GM23338 (cell line): ENCODE results near the gene SUSD4. TPM values are rescaled to one million over a fixed set of nuclear protein-coding genes. Genes with fewer than 3 reads are reported as not detected.

Experiments
- ATAC-seq: fragments of 200-7000 bp; cut with Tn5 transposase; 3 replicates; pipeline ENCODE4 v1.9.1; 2020
- DNase-seq: peaks from one replicate; pipeline ENCODE4 v3.0.0-alpha.2; 2015; ENCODE audit warnings: low spot score
- H2AFZ ChIP-seq: fragments of 200-600 bp; sonication (generic); 2 replicates; pipeline ENCODE4 v1.8.0; 2016; ENCODE audit warnings: antibody characterized with exemption, mild to moderate bottlenecking, moderate library complexity
- H3F3A ChIP-seq: fragments of 200-600 bp; sonication (generic); replicated peaks from 2 replicates; pipeline ENCODE4 v1.8.0; 2017; ENCODE audit warnings: antibody characterized with exemption, mixed run types, low read depth
- H3K27ac ChIP-seq: fragments of 200-600 bp; sonication (generic); 2 replicates; pipeline ENCODE4 v1.6.1; 2016; ENCODE audit warnings: low read depth
- H3K27me3 ChIP-seq: fragments of 200-600 bp; sonication (generic); 2 replicates; pipeline ENCODE4 v1.8.0; 2016; ENCODE audit warnings: mild to moderate bottlenecking, mixed run types, moderate library complexity; ENCODE audit not compliant: insufficient read depth
- H3K36me3 ChIP-seq: fragments of 200-600 bp; sonication (generic); 2 replicates; pipeline ENCODE4 v1.8.0; 2016; ENCODE audit warnings: mild to moderate bottlenecking; ENCODE audit not compliant: insufficient read depth
- H3K4me1 ChIP-seq: fragments of 200-600 bp; sonication (generic); 2 replicates; pipeline ENCODE4 v1.8.0; 2016; ENCODE audit warnings: mild to moderate bottlenecking, moderate library complexity; ENCODE audit not compliant: insufficient read depth
- H3K4me2 ChIP-seq: fragments of 200-600 bp; sonication (generic); 2 replicates; pipeline ENCODE4 v1.7.1; 2017; ENCODE audit warnings: mixed run types
- H3K4me3 ChIP-seq: fragments of 200-600 bp; sonication (generic); 2 replicates; pipeline ENCODE4 v1.6.1; 2016; ENCODE audit warnings: mixed run types
- H3K79me2 ChIP-seq: fragments of 200-600 bp; sonication (generic); replicated peaks from 2 replicates; pipeline ENCODE4 v1.8.0; 2017; ENCODE audit warnings: mild to moderate bottlenecking; ENCODE audit not compliant: insufficient read depth
- H3K9me2 ChIP-seq: fragments of 200-600 bp; sonication (generic); 2 replicates; pipeline ENCODE4 v1.8.0; 2017; ENCODE audit not compliant: insufficient read depth
- H4K20me1 ChIP-seq: fragments of 200-600 bp; sonication (generic); replicated peaks from 2 replicates; pipeline ENCODE4 v1.8.0; 2017; ENCODE audit warnings: mild to moderate bottlenecking; ENCODE audit not compliant: insufficient read depth
- H3K27ac Mint-ChIP-seq: 2 replicates; pipeline ENCODE4 v1.8.0; 2020; ENCODE audit warnings: inconsistent platforms, mild to moderate bottlenecking, moderate library complexity, mixed read lengths
- H3K27me3 Mint-ChIP-seq: 3 replicates; pipeline ENCODE4 v1.8.0; 2022; ENCODE audit warnings: low read depth, mild to moderate bottlenecking, moderate library complexity, mixed read lengths, inconsistent platforms; ENCODE audit not compliant: insufficient read depth, poor library complexity
- H3K36me3 Mint-ChIP-seq: 3 replicates; pipeline ENCODE4 v1.8.0; 2021; ENCODE audit warnings: low read depth, mild to moderate bottlenecking, inconsistent platforms, moderate library complexity, mixed read lengths
- H3K4me1 Mint-ChIP-seq: 3 replicates; pipeline ENCODE4 v1.8.0; 2020; ENCODE audit warnings: mild to moderate bottlenecking, inconsistent platforms, mixed read lengths
- H3K4me3 Mint-ChIP-seq: 3 replicates; pipeline ENCODE4 v1.8.0; 2021; ENCODE audit warnings: moderate library complexity, mild to moderate bottlenecking, inconsistent platforms, mixed read lengths
- H3K9me3 Mint-ChIP-seq: 3 replicates; pipeline ENCODE4 v1.8.0; 2020; ENCODE audit warnings: moderate library complexity, mild to moderate bottlenecking, inconsistent platforms, mixed read lengths
- CREB1 ChIP-seq: fragments of 250-450 bp; sonication (Bioruptor Pico); IDR thresholded peaks from 2 replicates; pipeline ENCODE4 v1.5.0; 2020; ENCODE audit warnings: low read depth, mild to moderate bottlenecking, moderate library complexity
- EZH2 ChIP-seq: fragments of 200-600 bp; sonication (generic); IDR thresholded peaks from one replicate; pipeline ENCODE4 v1.8.0; 2017; ENCODE audit warnings: antibody characterized with exemption, mild to moderate bottlenecking, low read depth; ENCODE audit not compliant: unreplicated experiment
- EZH2phosphoT487 ChIP-seq: fragments of 200-600 bp; sonication (generic); IDR thresholded peaks from one replicate; pipeline ENCODE4 v1.8.1; 2018; ENCODE audit warnings: antibody characterized with exemption; ENCODE audit not compliant: unreplicated experiment
- JUNB ChIP-seq: IDR thresholded peaks from one replicate; pipeline ENCODE4 v1.6.1; 2016; ENCODE audit warnings: antibody characterized with exemption; ENCODE audit not compliant: unreplicated experiment
- NANOG ChIP-seq: IDR thresholded peaks from 2 replicates; pipeline ENCODE4 v1.6.1; 2016; ENCODE audit warnings: antibody characterized with exemption, borderline replicate concordance
- POLR2AphosphoS5 ChIP-seq: IDR thresholded peaks from 2 replicates; pipeline ENCODE4 v1.6.1; 2016; ENCODE audit warnings: antibody characterized with exemption, low read depth
- STAT1 ChIP-seq: IDR thresholded peaks from one replicate; pipeline ENCODE4 v1.6.1; 2016; ENCODE audit warnings: antibody characterized with exemption; ENCODE audit not compliant: unreplicated experiment
- ZNF331 ChIP-seq: fragments of 250-450 bp; sonication (Bioruptor Pico); IDR thresholded peaks from 2 replicates; pipeline ENCODE4 v1.5.0; 2020; ENCODE audit warnings: low read depth, mild to moderate bottlenecking, moderate library complexity
- polyA plus RNA-seq: library from polyadenylated mRNA; unstranded; fragments of >200 nt; fragmentation: Nextera tagmentation; extraction: Ambion mirVana; gene quantifications from 2 replicates; pipeline ENCODE4 v1.2.1, GENCODE V29; 2016
- total RNA-seq: library from RNA; depleted of rRNA; stranded (reverse); fragments of >200 nt; shearing (Covaris generic); gene quantifications from 2 replicates; pipeline ENCODE4 v1.2.3, GENCODE V29; 2014
- TF ChIP-seq, protein P1 (sequence below): IDR thresholded peaks from 2 replicates; pipeline ENCODE4 v1.6.1; 2016; ENCODE audit warnings: antibody characterized with exemption
- TF ChIP-seq, protein P2 (sequence below), 2 experiments: fragments of 200-600 bp in 1 of 2; sonication (generic) in 1 of 2; conservative IDR thresholded peaks; 2 replicates each; pipeline versions ENCODE4 v1.5.1 to v1.6.1; 2016 to 2017; ENCODE audit warnings: antibody characterized with exemption in 2 of 2, low read depth in 2 of 2, mild to moderate bottlenecking in 2 of 2, moderate library complexity in 1 of 2
- TF ChIP-seq, protein P3 (sequence below): fragments of 250-450 bp; sonication (Bioruptor Pico); IDR thresholded peaks from 2 replicates; pipeline ENCODE4 v1.5.0; 2020; ENCODE audit warnings: mild to moderate bottlenecking, moderate library complexity

SUSD4 gene
- total and polyA plus RNA-seq, 2 experiments from 2014 or later: 2.3 to 3.6 TPM

DNA sequence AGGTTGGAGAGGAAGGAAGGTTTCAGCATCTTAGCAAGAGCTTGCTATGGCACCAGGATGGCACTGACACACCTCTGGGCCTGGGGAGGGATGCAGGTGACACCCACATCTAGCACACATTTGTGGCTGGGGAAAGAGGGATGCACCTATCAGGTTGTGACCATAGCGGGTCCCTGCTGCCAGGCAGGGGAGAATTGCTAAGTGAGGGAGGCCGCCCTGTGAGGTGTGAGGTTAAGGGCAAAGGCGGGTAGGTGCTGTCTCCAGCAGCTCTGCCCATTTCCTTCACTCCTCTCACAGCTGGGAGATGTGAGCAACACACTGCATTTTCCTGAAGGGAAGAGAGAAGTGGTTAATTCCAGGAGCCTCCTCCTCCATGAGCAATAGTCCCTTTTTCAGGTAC lies 137.7 kb downstream of the SUSD4 start (continued):
- TF ChIP-seq NANOG: no peak
- TF ChIP-seq, protein P1, sequence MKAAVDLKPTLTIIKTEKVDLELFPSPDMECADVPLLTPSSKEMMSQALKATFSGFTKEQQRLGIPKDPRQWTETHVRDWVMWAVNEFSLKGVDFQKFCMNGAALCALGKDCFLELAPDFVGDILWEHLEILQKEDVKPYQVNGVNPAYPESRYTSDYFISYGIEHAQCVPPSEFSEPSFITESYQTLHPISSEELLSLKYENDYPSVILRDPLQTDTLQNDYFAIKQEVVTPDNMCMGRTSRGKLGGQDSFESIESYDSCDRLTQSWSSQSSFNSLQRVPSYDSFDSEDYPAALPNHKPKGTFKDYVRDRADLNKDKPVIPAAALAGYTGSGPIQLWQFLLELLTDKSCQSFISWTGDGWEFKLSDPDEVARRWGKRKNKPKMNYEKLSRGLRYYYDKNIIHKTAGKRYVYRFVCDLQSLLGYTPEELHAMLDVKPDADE: no peak
- TF ChIP-seq, protein P2, sequence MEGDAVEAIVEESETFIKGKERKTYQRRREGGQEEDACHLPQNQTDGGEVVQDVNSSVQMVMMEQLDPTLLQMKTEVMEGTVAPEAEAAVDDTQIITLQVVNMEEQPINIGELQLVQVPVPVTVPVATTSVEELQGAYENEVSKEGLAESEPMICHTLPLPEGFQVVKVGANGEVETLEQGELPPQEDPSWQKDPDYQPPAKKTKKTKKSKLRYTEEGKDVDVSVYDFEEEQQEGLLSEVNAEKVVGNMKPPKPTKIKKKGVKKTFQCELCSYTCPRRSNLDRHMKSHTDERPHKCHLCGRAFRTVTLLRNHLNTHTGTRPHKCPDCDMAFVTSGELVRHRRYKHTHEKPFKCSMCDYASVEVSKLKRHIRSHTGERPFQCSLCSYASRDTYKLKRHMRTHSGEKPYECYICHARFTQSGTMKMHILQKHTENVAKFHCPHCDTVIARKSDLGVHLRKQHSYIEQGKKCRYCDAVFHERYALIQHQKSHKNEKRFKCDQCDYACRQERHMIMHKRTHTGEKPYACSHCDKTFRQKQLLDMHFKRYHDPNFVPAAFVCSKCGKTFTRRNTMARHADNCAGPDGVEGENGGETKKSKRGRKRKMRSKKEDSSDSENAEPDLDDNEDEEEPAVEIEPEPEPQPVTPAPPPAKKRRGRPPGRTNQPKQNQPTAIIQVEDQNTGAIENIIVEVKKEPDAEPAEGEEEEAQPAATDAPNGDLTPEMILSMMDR (conservative IDR thresholded peaks at IDR 0.05; ENCODE audit: low read depth in 2 of 2): no peak
- TF ChIP-seq STAT1: no peak
- no peak for TF ChIP-seq ZNF331 (CRISPR knock-in tag)
- no peak for TF ChIP-seq JUNB
- no peak for TF ChIP-seq EZH2phosphoT487

DNA sequence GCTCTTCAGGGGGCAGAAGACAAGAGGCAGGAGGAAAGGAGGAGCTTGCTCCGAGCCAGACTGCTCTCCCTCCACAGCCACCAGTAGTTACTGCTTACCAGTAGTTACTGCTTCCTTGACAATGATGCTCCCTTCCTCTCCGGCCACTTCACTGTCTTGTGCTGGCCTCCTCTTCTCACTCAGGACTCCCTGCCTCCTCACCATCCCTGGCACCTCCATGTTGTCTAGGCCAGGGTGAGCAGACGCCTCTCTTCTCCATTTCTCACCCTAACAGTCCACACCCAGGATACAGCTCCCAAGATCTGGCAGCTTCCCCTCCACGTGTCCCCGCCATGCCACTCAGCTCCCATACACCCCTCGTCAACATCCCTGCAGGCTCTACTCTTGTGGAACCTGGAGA lies 138.5 kb downstream of the SUSD4 start:
- Histone ChIP-seq H3F3A (no peaks in the 10 kb centered on the region), H3K27ac (no peak overlapping the region), H3K4me3 (no peak overlapping the region), H4K20me1 (no peaks in the 10 kb centered on the region), H3K79me2 (no peaks in the 10 kb centered on the region), H3K4me1 (no peaks in the 10 kb centered on the region), H2AFZ (no peak overlapping the region), H3K36me3 (no peaks in the 10 kb centered on the region), H3K27me3 (no peaks in the 10 kb centered on the region), H3K4me2 (no peak overlapping the region), H3K9me2 (peaks cover 6% of the 10 kb centered on the region; the same call in 1 of the 2 replicates)
- no peaks in the 10 kb centered on the region for H3K4me1 Mint-ChIP-seq
- H3K36me3 Mint-ChIP-seq: no peaks in the 10 kb centered on the region
- ATAC-seq: no peak
- H3K9me3 Mint-ChIP-seq: peaks cover 2% of the 10 kb centered on the region; the same call in 2 of the 3 replicates
- H3K4me3 Mint-ChIP-seq: no peak overlapping the region
- DNase-seq: no peak
- H3K27me3 Mint-ChIP-seq: peaks cover 7% of the 10 kb centered on the region
- H3K27ac Mint-ChIP-seq: no peak overlapping the region
- TF ChIP-seq, protein P1: no peak
- no peak for TF ChIP-seq JUNB
- TF ChIP-seq STAT1: no peak
- TF ChIP-seq CREB1 (CRISPR knock-in tag): no peak
- TF ChIP-seq, protein P3, sequence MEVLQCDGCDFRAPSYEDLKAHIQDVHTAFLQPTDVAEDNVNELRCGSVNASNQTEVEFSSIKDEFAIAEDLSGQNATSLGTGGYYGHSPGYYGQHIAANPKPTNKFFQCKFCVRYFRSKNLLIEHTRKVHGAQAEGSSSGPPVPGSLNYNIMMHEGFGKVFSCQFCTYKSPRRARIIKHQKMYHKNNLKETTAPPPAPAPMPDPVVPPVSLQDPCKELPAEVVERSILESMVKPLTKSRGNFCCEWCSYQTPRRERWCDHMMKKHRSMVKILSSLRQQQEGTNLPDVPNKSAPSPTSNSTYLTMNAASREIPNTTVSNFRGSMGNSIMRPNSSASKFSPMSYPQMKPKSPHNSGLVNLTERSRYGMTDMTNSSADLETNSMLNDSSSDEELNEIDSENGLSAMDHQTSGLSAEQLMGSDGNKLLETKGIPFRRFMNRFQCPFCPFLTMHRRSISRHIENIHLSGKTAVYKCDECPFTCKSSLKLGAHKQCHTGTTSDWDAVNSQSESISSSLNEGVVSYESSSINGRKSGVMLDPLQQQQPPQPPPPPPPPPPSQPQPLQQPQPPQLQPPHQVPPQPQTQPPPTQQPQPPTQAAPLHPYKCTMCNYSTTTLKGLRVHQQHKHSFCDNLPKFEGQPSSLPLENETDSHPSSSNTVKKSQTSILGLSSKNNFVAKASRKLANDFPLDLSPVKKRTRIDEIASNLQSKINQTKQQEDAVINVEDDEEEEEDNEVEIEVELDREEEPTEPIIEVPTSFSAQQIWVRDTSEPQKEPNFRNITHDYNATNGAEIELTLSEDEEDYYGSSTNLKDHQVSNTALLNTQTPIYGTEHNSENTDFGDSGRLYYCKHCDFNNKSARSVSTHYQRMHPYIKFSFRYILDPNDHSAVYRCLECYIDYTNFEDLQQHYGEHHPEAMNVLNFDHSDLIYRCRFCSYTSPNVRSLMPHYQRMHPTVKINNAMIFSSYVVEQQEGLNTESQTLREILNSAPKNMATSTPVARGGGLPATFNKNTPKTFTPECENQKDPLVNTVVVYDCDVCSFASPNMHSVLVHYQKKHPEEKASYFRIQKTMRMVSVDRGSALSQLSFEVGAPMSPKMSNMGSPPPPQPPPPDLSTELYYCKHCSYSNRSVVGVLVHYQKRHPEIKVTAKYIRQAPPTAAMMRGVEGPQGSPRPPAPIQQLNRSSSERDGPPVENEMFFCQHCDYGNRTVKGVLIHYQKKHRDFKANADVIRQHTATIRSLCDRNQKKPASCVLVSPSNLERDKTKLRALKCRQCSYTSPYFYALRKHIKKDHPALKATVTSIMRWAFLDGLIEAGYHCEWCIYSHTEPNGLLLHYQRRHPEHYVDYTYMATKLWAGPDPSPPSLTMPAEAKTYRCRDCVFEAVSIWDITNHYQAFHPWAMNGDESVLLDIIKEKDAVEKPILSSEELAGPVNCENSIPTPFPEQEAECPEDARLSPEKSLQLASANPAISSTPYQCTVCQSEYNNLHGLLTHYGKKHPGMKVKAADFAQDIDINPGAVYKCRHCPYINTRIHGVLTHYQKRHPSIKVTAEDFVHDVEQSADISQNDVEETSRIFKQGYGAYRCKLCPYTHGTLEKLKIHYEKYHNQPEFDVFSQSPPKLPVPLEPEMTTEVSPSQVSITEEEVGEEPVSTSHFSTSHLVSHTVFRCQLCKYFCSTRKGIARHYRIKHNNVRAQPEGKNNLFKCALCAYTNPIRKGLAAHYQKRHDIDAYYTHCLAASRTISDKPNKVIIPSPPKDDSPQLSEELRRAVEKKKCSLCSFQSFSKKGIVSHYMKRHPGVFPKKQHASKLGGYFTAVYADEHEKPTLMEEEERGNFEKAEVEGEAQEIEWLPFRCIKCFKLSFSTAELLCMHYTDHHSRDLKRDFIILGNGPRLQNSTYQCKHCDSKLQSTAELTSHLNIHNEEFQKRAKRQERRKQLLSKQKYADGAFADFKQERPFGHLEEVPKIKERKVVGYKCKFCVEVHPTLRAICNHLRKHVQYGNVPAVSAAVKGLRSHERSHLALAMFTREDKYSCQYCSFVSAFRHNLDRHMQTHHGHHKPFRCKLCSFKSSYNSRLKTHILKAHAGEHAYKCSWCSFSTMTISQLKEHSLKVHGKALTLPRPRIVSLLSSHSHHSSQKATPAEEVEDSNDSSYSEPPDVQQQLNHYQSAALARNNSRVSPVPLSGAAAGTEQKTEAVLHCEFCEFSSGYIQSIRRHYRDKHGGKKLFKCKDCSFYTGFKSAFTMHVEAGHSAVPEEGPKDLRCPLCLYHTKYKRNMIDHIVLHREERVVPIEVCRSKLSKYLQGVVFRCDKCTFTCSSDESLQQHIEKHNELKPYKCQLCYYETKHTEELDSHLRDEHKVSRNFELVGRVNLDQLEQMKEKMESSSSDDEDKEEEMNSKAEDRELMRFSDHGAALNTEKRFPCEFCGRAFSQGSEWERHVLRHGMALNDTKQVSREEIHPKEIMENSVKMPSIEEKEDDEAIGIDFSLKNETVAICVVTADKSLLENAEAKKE: no peak
- TF ChIP-seq POLR2AphosphoS5: no peak
- no peak for TF ChIP-seq NANOG
- TF ChIP-seq ZNF331 (CRISPR knock-in tag): no peak
- no peak for TF ChIP-seq EZH2
- TF ChIP-seq, protein P2 (conservative IDR thresholded peaks at IDR 0.05; ENCODE audit: low read depth in 2 of 2): no peak
